MCF 10A (cell line): ENCODE measurements around the gene ABCC5. TPM values are rescaled to one million over a fixed set of nuclear protein-coding genes. Genes with fewer than 3 reads are reported as not detected.

Experiments used
- BruUV-seq: library from RNA; stranded (reverse); fragments of 400-500 nt; replicated peaks from 2 replicates; lab custom pipeline; 2021; lab: Mats Ljungman, UMichigan
- CTCF ChIA-PET: fragments of 300-600 bp; sonication (Branson Sonifier 250); formaldehyde crosslinking; extraction: SDS; loops from one replicate; lab custom pipeline; 2021; ENCODE audit warnings: antibody characterized with exemption, inconsistent platforms; lab: Yijun Ruan, JAX
- POLR2A ChIA-PET: fragments of 300-600, 350-650 bp; sonication (Branson Sonifier 250); formaldehyde crosslinking; extraction: SDS; loops from one replicate; lab custom pipeline; 2020; ENCODE audit warnings: antibody characterized with exemption, inconsistent platforms; lab: Yijun Ruan, JAX
- DNase-seq: peaks from one replicate; pipeline ENCODE4 v3.0.0-alpha.2; 2018; ENCODE audit not compliant: unreplicated experiment
- H3K27ac Mint-ChIP-seq: one replicate; pipeline ENCODE4 v1.8.0; 2022; ENCODE audit warnings: mild to moderate bottlenecking, low read depth, mixed read lengths; ENCODE audit not compliant: unreplicated experiment
- H3K27me3 Mint-ChIP-seq: one replicate; pipeline ENCODE4 v1.8.0; 2022; ENCODE audit warnings: mixed read lengths; ENCODE audit not compliant: insufficient read depth, unreplicated experiment
- H3K36me3 Mint-ChIP-seq: one replicate; pipeline ENCODE4 v1.8.0; 2022; ENCODE audit warnings: mild to moderate bottlenecking, moderate library complexity, mixed read lengths; ENCODE audit not compliant: insufficient read depth, unreplicated experiment
- H3K4me1 Mint-ChIP-seq: one replicate; pipeline ENCODE4 v1.8.0; 2022; ENCODE audit warnings: mixed read lengths; ENCODE audit not compliant: insufficient read depth, unreplicated experiment
- H3K4me3 Mint-ChIP-seq: one replicate; pipeline ENCODE4 v1.8.0; 2022; ENCODE audit warnings: mild to moderate bottlenecking, moderate library complexity, mixed read lengths; ENCODE audit not compliant: unreplicated experiment
- H3K9me3 Mint-ChIP-seq: one replicate; pipeline ENCODE4 v1.8.0; 2022; ENCODE audit warnings: mixed read lengths; ENCODE audit not compliant: unreplicated experiment
- CTCF ChIP-seq: fragments of 200-600 bp; IDR thresholded peaks from one replicate; pipeline ENCODE4 v1.8.0; 2022; ENCODE audit warnings: antibody characterized with exemption, mild to moderate bottlenecking; ENCODE audit not compliant: unreplicated experiment
- intact Hi-C: fragments of 100-400 bp; cut with micrococcal nuclease; formaldehyde crosslinking; loops from 2 replicates; pipeline ENCODE4 v1.14.1; 2022
- total RNA-seq: library from RNA; stranded (reverse); gene quantifications from 2 replicates; pipeline ENCODE4 v1.2.3, GENCODE V29; 2022

The ABCC5 gene
- total RNA-seq, 1 experiment from 2014 or later = 16.5 TPM

DNA sequence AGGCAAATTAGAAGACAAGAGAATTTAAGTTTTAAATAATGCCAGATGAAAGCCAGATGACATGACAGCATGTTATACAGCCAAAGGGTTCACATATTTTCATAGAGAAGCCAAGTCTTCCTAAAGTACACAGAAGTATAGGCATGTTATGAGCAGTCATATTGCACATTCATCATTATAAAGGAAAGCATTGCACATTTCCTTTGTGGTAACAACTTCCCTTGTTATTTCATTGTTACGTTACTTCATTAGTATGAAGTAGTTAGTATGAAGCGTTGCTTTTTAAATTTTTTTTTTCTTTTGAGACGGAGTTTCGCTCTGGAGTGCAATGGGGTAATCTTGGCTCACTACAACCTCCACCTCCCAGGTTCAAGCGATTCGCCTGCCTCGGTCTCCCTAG, 4.6 kb upstream of the ABCC5 start:
- H3K27ac Mint-ChIP-seq = no peak overlapping the region
- DNase-seq = no peak
- no peaks in the 10 kb centered on the region for H3K9me3 Mint-ChIP-seq
- no peak for TF ChIP-seq CTCF
- CTCF ChIA-PET = no interaction called here
- POLR2A ChIA-PET = no interaction called here
- peaks cover 12% of the 10 kb centered on the region for H3K27me3 Mint-ChIP-seq
- no TSS peak for BruUV-seq
- H3K4me1 Mint-ChIP-seq = peaks cover 5% of the 10 kb centered on the region
- H3K4me3 Mint-ChIP-seq = no peak overlapping the region
- intact Hi-C loops = no loop called here
- no peaks in the 10 kb centered on the region for H3K36me3 Mint-ChIP-seq

DNA sequence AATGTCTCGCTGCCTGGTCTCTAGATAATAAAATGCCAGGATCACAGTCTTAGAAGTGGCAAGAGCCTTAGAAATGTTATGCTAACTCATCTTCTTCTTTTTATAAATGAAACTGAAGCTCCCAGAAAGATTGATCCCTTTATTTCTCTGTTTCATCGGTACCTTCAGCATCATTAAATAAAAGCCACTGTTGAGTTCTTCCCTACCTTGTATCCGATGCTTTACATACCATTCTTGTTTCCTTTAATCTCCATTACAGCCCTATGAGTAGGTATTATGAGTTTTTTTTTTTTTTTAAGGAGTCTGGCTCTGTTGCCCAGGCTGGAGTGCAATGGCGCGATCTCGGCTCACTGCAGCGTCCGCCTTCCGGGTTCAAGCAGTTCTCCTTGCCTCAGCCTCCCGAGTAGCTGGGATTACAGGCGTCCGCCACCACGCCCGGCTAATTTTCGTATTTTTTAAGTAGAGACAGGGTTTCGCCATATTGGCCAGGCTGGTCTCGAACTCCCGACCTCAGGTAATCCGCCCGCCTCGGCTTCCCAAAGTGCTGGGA, 815 bp upstream of the ABCC5 start:
- TF ChIP-seq CTCF = no peak
- Mint-ChIP-seq H3K27me3 (peaks cover 12% of the 10 kb centered on the region), H3K36me3 (peaks cover 18% of the 10 kb centered on the region), H3K4me3 (peak overlapping the region; percentile 99), H3K27ac (no peak overlapping the region), H3K4me1 (peaks cover 30% of the 10 kb centered on the region), H3K9me3 (no peaks in the 10 kb centered on the region)
- POLR2A ChIA-PET = interaction anchor here (0.6 to 1.5 kb wide), 10 partner anchors 8 to 212 kb away, joined by 3 to 12 read pairs (median 4); partner anchors contain the start of genes EIF2B5 and PARL
- CTCF ChIA-PET = interaction anchor here (0.6 to 1.5 kb wide), 20 partner anchors 9 to 978 kb away, joined by 3 to 12 read pairs (median 4); no protein-coding TSS in a partner anchor
- DNase-seq = no peak
- BruUV-seq = no TSS peak
- intact Hi-C loops = loop anchor here (5.0 kb wide), 1 partner anchor 91 kb away; no protein-coding TSS in a partner anchor

DNA sequence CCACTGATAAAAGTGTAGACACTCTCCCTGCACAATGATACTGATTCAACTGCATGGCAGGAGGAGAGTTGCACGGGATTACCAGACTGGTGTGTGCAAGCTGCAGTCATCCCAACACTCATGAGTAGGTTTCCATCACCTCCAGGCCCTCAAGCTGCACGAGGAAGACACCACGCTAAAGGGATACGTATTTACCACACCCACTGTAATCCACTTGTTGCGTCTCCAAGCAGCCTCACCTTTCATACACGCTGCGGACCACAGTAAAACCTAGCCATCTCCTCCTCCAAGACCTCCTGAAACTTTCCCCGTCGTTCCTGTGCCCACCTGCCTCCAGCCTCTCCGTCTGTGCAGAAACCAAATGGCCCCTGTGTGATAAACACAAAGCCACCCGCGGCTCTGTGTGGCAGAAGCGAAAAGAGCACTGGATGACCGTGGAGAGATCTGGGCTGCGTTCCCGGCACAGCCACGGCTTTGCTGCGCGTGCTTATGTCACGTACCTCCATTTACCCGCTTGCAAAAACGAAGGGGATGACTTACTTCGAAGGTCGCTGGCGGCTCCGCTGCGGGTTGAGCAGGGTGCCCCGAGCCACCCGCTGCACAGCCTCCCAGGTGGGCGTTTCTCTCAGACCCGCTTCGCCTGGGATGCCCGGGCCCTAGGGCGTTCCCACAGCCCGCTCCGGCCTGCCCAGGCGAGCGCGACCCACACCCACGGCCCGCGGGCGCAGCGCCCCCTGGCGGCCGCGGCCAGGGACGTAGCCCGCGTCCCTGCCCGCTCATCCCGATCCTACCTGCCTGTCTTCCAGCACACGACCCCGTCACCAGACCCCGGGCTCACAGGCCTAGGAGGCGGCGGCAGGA, 643 bp downstream of the ABCC5 start:
- Mint-ChIP-seq H3K4me1 (peaks cover 30% of the 10 kb centered on the region), H3K27ac (peak overlapping the region; percentile 71), H3K36me3 (peaks cover 28% of the 10 kb centered on the region), H3K4me3 (peak overlapping the region; percentile 99), H3K9me3 (no peaks in the 10 kb centered on the region), H3K27me3 (peaks cover 12% of the 10 kb centered on the region)
- intact Hi-C loops = loop anchor here (1.0 to 5.0 kb wide), 3 partner anchors 90 to 232 kb away; partner anchors contain the start of gene EEF1AKMT4
- DNase-seq = peak; percentile 59
- BruUV-seq = no TSS peak
- TF ChIP-seq CTCF = peak; percentile 90
- ChIA-PET CTCF (interaction anchor here (0.6 to 3.2 kb wide), 19 partner anchors 8 to 603 kb away, joined by 3 to 41 read pairs (median 4); no protein-coding TSS in a partner anchor), POLR2A (interaction anchor here (0.6 to 3.0 kb wide), 12 partner anchors 9 to 200 kb away, joined by 3 to 26 read pairs (median 6); partner anchors contain the start of genes EIF2B5 and PARL)

DNA sequence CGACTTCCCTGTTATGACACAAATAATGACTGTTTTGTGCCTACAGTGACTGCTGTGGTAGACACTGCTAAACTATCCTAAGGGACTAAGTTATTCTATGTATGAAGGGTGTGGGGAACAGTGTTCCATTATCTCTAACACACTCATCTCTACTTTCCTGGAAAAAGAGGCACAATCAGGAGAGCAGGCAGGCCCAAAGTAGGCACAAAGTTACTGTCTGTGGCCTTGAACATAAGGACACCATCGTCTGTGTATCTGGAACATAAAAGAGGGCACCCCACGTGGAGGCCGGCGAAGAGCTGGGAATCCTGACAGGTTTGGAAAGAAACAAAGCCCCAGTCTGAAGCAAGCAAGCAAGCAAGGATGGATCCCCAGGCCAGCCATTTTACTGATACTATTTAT, 1.5 kb downstream of the ABCC5 start:
- Mint-ChIP-seq H3K27ac (no peak overlapping the region), H3K9me3 (no peaks in the 10 kb centered on the region), H3K4me3 (peak overlapping the region; percentile 99), H3K4me1 (peaks cover 30% of the 10 kb centered on the region), H3K27me3 (peaks cover 10% of the 10 kb centered on the region), H3K36me3 (peaks cover 36% of the 10 kb centered on the region)
- ChIA-PET POLR2A (interaction anchor here (0.7 to 3.0 kb wide), 7 partner anchors 9 to 140 kb away, joined by 3 to 26 read pairs (median 6); partner anchors contain the start of genes DVL3 and EIF2B5), CTCF (interaction anchor here (0.6 to 3.2 kb wide), 9 partner anchors 10 to 920 kb away, joined by 3 to 41 read pairs (median 4); no protein-coding TSS in a partner anchor)
- DNase-seq = no peak
- no peak for TF ChIP-seq CTCF
- intact Hi-C loops = loop anchor here (5.0 kb wide), 1 partner anchor 89 kb away; no protein-coding TSS in a partner anchor
- BruUV-seq = TSS peak; percentile 27
